GM10266 (cell line): ENCODE data around the gene ANKRD6.

Experiments
- DNase-seq: peaks from one replicate; pipeline ENCODE4 v3.0.0; 2012; ENCODE audit errors: extremely low spot score
- TF ChIP-seq, protein P1 (sequence below): IDR thresholded peaks from 2 replicates; pipeline ENCODE4 v1.5.1; 2012; ENCODE audit warnings: mild to moderate bottlenecking, low read depth; ENCODE audit not compliant: control insufficient read depth, insufficient read depth; ENCODE audit errors: missing control alignments

The ANKRD6 gene

DNA sequence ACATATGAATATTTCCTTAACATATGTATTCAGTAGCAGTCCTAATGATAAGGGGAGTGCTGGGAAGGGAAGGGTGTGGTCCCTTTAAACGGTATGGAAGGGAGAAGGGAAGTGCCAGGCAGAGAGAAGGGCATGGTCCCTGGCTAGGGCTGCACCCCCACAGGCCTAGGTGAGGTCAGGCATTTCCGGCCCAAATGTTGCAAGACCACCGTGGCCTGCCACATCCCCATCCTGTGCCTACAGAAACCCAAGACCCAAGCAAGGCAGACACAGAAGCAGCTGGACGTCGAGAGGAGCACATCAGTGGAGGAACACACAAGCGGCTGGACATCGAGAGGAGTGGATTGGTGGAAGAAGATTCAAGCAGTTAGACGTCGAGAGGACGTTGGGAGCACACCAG is 26.8 kb upstream of the ANKRD6 start:
- TF ChIP-seq, protein P1, sequence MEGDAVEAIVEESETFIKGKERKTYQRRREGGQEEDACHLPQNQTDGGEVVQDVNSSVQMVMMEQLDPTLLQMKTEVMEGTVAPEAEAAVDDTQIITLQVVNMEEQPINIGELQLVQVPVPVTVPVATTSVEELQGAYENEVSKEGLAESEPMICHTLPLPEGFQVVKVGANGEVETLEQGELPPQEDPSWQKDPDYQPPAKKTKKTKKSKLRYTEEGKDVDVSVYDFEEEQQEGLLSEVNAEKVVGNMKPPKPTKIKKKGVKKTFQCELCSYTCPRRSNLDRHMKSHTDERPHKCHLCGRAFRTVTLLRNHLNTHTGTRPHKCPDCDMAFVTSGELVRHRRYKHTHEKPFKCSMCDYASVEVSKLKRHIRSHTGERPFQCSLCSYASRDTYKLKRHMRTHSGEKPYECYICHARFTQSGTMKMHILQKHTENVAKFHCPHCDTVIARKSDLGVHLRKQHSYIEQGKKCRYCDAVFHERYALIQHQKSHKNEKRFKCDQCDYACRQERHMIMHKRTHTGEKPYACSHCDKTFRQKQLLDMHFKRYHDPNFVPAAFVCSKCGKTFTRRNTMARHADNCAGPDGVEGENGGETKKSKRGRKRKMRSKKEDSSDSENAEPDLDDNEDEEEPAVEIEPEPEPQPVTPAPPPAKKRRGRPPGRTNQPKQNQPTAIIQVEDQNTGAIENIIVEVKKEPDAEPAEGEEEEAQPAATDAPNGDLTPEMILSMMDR, result no peak
- DNase-seq, result no peak

DNA sequence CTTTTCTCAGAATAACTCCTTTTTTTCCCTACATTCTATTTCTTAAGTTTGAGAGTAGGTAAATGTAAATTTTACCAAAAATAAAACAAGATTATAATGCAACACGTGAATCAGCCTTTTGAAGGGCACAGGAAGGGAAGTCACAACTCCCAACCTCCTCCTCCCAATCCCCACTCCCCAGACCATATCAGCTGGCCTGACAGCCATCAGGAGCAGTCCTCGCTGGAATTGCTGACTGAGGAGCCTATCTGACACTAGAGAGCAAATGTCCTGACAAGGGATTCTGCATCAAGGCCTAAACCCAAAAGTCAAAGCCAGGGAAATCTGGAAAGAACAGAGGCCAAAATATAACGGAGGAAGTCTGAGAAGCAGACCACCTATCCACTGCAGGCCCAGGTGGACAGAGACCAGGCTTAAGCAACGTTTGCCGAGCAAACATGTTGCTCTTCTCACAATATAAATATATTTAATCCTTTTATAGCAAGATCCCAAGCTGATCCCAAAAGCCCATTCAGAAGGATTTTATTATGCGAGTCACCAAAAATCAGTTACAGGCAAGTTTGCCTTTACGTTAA is 23.4 kb upstream of the ANKRD6 start:
- TF ChIP-seq, protein P1, result no peak
- no peak for DNase-seq

DNA sequence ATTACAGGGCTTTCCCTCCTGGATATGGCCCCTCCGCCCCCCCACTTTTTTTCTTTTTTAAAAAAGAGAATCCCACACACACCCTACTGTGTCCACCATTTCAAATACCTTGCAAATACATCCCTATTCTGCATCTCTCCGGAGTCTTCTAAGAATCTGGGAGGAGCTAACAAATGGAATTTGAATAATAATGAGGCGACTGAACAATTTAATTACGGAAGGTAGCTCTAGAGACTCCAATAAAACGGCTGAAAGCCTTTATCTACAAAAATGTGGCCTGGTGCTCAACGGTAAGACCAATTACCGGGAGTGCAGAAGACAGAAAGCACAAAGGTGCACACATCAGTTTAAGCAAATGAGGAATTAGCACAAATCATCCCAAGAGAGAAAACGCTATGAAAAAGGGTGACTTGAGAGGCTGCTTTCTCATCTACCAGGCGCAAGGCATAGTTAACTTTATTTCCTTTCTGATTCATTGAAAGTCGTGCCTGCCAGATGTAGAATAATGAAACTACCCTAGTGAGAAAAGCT is 22.7 kb upstream of the ANKRD6 start:
- DNase-seq, result no peak
- TF ChIP-seq, protein P1, result no peak

DNA sequence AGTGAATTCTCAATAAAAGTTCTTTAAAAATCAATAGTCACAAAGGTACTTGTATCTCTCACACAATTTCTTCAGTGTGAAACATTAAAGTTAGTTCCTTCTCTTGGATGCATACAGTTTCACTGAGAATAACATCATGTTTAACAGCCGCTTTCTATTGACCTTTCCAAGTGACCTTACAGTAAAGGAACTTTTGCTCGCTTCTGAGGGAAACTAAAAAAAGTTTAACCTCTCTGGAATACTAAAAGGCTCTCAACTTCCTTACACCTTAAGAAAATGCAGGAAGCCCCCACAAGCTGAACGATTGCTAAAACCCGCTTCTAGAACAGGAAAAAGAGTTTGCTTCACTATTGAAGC is 22.2 kb upstream of the ANKRD6 start:
- no peak for DNase-seq
- TF ChIP-seq, protein P1, result no peak

DNA sequence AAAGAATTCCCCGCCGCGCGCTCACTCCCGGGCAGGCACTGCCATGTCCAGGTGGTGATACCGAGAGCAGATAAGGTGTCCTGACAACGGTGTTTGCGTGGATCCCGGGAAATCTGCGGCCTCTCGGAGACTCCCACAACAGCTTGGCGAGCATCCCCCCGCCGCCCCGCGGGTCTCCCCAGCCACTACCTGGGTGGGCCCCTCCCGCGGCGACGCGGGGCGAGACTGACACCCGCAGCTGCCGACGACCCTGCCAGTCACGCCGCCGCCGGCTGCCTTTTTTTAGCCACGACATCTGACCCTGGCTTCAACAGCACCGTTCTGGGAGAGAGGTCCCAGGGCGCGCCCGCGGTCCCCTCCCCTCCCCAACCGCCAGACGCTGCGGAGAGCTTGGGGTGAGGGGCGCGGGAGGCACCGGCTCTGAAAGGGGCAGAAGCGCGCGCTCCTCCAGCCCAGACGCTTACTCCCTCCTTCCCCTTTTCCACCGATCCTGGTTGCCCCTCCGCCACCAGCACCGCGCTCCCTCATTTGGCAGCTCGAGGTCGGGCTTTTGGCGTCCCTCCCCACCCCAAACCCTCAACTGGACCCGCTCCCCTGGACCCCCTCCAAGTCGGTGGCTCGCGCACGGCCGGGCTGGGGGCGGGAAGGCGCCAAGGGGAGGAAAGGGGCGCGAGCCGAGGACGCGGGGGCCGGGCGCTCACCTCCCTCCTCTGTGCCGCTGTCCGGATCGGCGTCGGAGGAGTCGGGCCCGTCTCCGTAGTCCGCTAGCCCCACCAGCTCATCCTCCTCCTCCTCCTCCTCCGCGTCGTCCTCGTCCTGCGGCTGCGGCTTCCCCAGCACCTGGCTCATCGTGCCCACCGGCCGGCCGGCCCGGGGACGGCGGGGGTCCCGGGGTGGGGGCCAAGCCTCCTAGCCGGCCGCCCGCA is 21.5 kb upstream of the ANKRD6 start:
- peak; percentile 67 for DNase-seq
- TF ChIP-seq, protein P1, result no peak

DNA sequence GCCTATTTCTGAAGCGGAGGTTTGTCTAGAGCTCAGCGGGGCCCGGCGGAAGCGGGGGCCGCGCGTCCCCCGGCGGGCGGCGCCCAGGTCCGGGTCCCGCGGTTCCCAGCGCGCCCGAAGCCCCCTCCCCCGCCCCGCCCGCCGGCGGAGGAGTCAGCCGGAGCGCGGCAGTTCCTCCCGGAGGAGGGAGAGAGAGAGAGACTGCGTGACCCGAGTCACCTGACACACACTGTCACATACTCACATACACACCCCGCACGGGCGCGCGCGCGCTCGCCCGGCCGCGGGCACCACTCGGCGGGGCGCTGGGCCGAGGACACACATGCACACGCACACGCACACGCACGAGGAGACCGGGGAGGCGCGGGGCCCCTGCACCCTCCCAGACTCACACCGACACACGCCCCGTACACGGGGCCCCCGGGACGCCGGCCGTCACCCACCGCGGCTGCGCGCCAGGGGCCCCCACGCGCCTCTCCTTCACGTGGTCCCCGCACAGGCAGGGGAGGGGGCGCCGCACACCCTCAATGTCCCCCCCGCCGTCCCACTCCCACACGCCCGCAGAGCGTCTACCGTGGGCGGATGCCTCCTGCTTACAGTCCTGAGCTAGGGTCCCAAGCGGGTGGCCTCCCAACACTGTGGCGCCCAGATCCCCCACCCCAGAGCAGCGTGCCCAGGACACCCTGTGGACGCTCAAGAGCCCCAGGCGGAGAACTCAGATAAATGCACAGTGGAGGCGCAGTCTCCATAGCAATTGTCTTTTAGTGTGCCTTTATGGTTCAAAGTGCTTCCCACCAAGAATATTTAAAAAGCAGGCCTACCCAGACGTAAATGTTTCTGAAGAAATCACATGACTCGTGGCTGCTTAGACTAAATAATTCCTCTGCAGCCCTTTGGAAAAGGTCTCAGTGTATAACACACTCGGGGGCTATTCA is 20.6 kb upstream of the ANKRD6 start, which contains the start of gene RRAGD:
RRAGD (minus strand) TSS at position 203 of the 935 bp plus-strand sequence. CDS start 280 bp downstream, outside the sequence.
- DNase-seq, result peak; percentile 87
- TF ChIP-seq, protein P1, result no peak
